Measurements from ENCODE around the gene REPS2.

GRCh38 chrX:16897445-16897844, 49.0 kb upstream of the REPS2 start:
- no peak for TF ChIP-seq CTCF (conservative IDR thresholded peaks at IDR 0.05; ENCODE audit: low read depth, low read length)
- TF ChIP-seq EZH2 (IDR thresholded peaks at IDR 0.05; ENCODE audit: borderline replicate concordance, low read depth, low read length, poor library complexity, severe bottlenecking): no peak

All from A673 (cell line).